ENCODE measurements around the gene CHMP2B. TPM values are rescaled to one million over a fixed set of nuclear protein-coding genes. Genes with fewer than 3 reads are reported as not detected.

Gene CHMP2B
- total RNA-seq, 4 donors from 2014 or later: 30.3 to 37.0 (median 36.6) TPM

DNA sequence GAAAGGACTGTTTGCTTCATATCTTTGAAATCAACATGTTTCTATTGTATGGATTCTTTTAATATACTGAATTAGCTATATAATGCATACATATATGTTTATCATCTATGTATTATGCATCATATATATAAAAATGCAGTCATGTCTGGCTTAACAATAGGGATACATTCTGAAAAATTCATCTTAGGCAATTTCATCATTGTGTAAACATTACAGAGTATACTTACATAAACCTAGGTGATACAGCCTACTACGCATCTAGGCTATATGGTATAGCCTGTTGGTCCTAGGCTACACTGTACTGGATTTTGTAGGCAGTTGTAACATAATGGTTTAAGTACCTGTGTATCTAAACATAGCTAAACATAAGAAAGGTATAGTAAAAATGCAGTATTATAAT, 21.7 kb downstream of the CHMP2B start:
- no peak for TF ChIP-seq POLR2A (IDR thresholded peaks at IDR 0.05)
- TF ChIP-seq, protein P1, sequence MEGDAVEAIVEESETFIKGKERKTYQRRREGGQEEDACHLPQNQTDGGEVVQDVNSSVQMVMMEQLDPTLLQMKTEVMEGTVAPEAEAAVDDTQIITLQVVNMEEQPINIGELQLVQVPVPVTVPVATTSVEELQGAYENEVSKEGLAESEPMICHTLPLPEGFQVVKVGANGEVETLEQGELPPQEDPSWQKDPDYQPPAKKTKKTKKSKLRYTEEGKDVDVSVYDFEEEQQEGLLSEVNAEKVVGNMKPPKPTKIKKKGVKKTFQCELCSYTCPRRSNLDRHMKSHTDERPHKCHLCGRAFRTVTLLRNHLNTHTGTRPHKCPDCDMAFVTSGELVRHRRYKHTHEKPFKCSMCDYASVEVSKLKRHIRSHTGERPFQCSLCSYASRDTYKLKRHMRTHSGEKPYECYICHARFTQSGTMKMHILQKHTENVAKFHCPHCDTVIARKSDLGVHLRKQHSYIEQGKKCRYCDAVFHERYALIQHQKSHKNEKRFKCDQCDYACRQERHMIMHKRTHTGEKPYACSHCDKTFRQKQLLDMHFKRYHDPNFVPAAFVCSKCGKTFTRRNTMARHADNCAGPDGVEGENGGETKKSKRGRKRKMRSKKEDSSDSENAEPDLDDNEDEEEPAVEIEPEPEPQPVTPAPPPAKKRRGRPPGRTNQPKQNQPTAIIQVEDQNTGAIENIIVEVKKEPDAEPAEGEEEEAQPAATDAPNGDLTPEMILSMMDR (IDR thresholded peaks at IDR 0.05): no peak
- WGBS, 2 donors: 90 to 93% methylated on average over 1 of the region's 1 CpG
- intact Hi-C loops (cut with DNase I; ENCODE audit: low total_unique reads): no loop called here
- H3K4me3 ChIP-seq (ENCODE audit: low read depth, poor library complexity, severe bottlenecking): no peak overlapping the region
- DNase-seq (ENCODE audit: low spot score in 2 of 2): no peak

DNA sequence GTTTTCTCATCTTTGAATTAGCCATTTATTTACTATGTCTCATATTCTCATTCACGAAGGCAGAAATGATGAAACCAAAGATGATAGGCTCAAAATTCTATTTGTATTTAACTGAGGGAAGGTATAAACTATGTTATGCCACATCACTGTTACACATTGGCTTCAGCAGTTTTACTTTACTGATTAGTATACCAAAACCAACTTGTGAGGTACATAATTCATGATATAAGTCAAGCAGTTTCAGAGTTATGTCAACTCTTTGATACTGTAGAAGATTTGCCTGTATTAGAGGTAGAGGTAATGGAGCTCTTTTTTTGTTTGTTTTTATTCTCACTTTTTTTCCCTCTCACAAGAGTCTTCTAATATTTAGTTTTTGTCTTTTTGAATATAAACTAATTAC, 22.9 kb downstream of the CHMP2B start:
- no peak overlapping the region for H3K4me3 ChIP-seq (ENCODE audit: low read depth, poor library complexity, severe bottlenecking)
- intact Hi-C loops (cut with DNase I; ENCODE audit: low total_unique reads): no loop called here
- 91 to 98% methylated on average over 1 of the region's 1 CpG for WGBS, 2 donors
- no peak for TF ChIP-seq POLR2A (IDR thresholded peaks at IDR 0.05)
- TF ChIP-seq, protein P1 (IDR thresholded peaks at IDR 0.05): no peak
- no peak for DNase-seq (ENCODE audit: low spot score in 2 of 2)

DNA sequence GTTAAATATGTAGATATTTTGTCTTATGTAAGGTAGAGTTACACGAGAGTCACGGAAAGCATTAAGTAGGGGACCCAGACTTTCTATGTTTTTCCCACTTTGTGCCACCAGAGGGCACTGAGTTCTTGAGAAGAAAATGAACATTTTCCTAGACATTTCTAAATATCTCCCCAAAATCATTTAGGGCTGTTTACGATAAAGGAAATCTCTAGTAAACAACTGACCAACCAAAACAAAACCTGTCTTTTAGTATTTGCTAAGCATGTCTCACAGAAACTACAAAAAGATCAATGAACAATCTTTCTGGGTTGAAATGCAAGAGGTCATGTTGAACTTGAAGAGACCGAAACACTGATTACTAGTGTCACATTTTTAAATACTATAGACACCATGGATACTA, 33.2 kb downstream of the CHMP2B start:
- no peak for DNase-seq (ENCODE audit: low spot score in 2 of 2)
- no peak for TF ChIP-seq POLR2A (IDR thresholded peaks at IDR 0.05)
- TF ChIP-seq, protein P1 (IDR thresholded peaks at IDR 0.05): no peak
- H3K4me3 ChIP-seq (ENCODE audit: low read depth, poor library complexity, severe bottlenecking): no peak overlapping the region
- 36 to 39% methylated on average over 4 of the region's 4 CpGs for WGBS, 2 donors
- intact Hi-C loops (cut with DNase I; ENCODE audit: low total_unique reads): no loop called here

DNA sequence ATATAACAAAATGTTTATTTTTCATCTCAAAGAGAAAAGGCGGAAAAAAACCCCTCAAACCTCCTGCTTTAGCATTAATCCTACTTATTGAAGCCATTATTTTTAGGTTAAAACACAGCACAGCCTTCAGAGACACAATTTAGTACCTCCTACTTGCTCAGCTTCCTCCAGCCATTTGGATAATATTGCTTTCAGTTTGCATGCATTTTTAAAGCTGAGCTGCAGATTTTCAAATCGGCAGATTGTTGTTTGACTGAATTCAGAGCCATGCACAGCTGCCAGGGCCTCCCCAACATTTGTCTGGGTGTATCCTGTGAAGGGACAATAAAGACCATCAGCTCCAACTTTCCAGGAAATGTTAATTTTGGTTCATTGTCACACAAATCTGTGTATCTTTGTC, 34.8 kb downstream of the CHMP2B start:
- no peak for TF ChIP-seq POLR2A (IDR thresholded peaks at IDR 0.05)
- TF ChIP-seq, protein P1 (IDR thresholded peaks at IDR 0.05): no peak
- no peak for DNase-seq (ENCODE audit: low spot score in 2 of 2)
- WGBS, 2 donors: 70 to 74% methylated on average over 2 of the region's 2 CpGs
- intact Hi-C loops (cut with DNase I; ENCODE audit: low total_unique reads): no loop called here
- no peak overlapping the region for H3K4me3 ChIP-seq (ENCODE audit: low read depth, poor library complexity, severe bottlenecking)

DNA sequence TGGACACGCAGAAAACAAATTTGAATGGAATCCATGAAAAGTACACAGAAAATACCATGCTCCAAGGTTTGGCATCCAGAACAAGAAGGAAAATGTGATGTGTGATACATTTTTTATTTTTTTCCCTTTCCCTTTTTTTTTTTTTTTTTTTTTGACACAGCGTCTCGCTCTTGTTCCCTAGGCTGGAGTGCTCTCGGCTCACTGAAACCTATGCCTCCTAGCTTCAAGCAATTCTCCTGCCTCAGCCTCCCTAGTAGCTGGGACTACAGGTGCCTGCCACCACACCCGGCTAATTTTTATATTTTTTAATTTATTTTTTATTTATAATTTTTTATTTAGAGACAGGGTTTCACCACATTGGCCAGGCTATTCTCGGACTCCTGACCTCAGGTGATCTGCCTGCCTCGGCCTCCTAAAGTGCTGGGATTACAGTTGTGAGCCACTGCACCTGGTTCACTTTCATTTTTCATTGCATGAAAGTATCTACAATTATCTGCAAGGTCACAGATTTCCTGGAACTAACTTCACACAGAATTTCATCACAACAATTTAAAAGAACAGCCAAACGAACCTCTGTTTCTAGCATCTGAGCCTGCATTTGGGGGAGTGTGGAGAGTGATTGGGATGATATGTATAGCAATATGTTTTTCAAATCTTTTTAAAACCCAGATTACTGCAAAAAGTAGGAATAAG, 41.0 kb downstream of the CHMP2B start:
- 90 to 91% methylated on average over 8 of the region's 8 CpGs for WGBS, 2 donors
- TF ChIP-seq, protein P1 (IDR thresholded peaks at IDR 0.05): no peak
- no peak for TF ChIP-seq POLR2A (IDR thresholded peaks at IDR 0.05)
- intact Hi-C loops (cut with DNase I; ENCODE audit: low total_unique reads): no loop called here
- no peak for DNase-seq (ENCODE audit: low spot score in 2 of 2)
- no peak overlapping the region for H3K4me3 ChIP-seq (ENCODE audit: low read depth, poor library complexity, severe bottlenecking)
